H1 (cell line): ENCODE measurements around the gene CDK2. TPM values are rescaled to one million over a fixed set of nuclear protein-coding genes. Genes with fewer than 3 reads are reported as not detected.

Source experiments
- CTCF ChIA-PET: fragments of 300-600 bp; sonication (Branson Sonifier 250); formaldehyde crosslinking; loops from one replicate; lab custom pipeline; 2021; ENCODE audit not compliant: partially characterized antibody; lab: Charles Lee
- POLR2A ChIA-PET: fragments of 300-600 bp; sonication (Branson Sonifier 250); formaldehyde crosslinking; loops from one replicate; lab custom pipeline; 2021; ENCODE audit warnings: inconsistent platforms; ENCODE audit not compliant: partially characterized antibody; lab: Charles Lee
- DNase-seq, 2 experiments: peaks; one replicate each; pipeline versions ENCODE4 v3.0.0 to v3.0.0-alpha.2; 2010 to 2022; ENCODE audit warnings: low spot score in 2 of 2, low read depth in 1 of 2, mixed read lengths in 1 of 2
- FAIRE-seq: peaks from 2 replicates; lab custom pipeline; 2011; peaks lifted over from hg19 to GRCh38; lab: Jason Lieb, UNC
- H2AFZ ChIP-seq: 2 replicates; pipeline ENCODE4 v1.8.1; 2012; ENCODE audit warnings: low read length, inconsistent platforms
- H2AK5ac ChIP-seq: 2 replicates; pipeline ENCODE4 v1.6.1; 2013; ENCODE audit warnings: low read depth, low read length
- H2BK120ac ChIP-seq: replicated peaks from 2 replicates; pipeline ENCODE3; 2013; ENCODE audit warnings: low read depth, low read length, inconsistent platforms
- H2BK12ac ChIP-seq: 2 replicates; pipeline ENCODE4 v1.6.1; 2013; ENCODE audit warnings: low read depth, low read length
- H2BK15ac ChIP-seq: 2 replicates; pipeline ENCODE4 v1.6.1; 2013; ENCODE audit warnings: low read length
- H2BK20ac ChIP-seq: 2 replicates; pipeline ENCODE4 v1.6.1; 2013; ENCODE audit warnings: low read length
- H2BK5ac ChIP-seq: 2 replicates; pipeline ENCODE4 v1.6.1; 2013; ENCODE audit warnings: low read depth, low read length
- H3K14ac ChIP-seq: 2 replicates; pipeline ENCODE4 v1.6.1; 2013; ENCODE audit warnings: inconsistent platforms; ENCODE audit not compliant: insufficient read length
- H3K18ac ChIP-seq: 2 replicates; pipeline ENCODE4 v1.6.1; 2013; ENCODE audit warnings: low read length; ENCODE audit errors: extremely low read depth
- H3K23ac ChIP-seq: 2 replicates; pipeline ENCODE4 v1.6.1; 2013; ENCODE audit warnings: inconsistent platforms; ENCODE audit not compliant: insufficient read length
- H3K23me2 ChIP-seq: 2 replicates; pipeline ENCODE4 v1.6.1; 2013; ENCODE audit warnings: low read depth, low read length
- H3K27ac ChIP-seq: 2 replicates; pipeline ENCODE4 v1.6.1; 2011; ENCODE audit warnings: low read depth, low read length, inconsistent platforms
- H3K27me3 ChIP-seq, 4 experiments: replicated peaks in 1 of 4; 1 replicate in 1 of 4; 2 replicates in 3 of 4; pipeline versions ENCODE4 v1.6.1 to v1.8.1; 2011 to 2013; ENCODE audit warnings: low read length in 3 of 4, mild to moderate bottlenecking in 3 of 4, inconsistent platforms in 2 of 4, mixed read lengths in 2 of 4, moderate library complexity in 1 of 4; ENCODE audit not compliant: control insufficient read depth in 3 of 4, insufficient read depth in 3 of 4; ENCODE audit errors: extremely low read depth in 1 of 4
- H3K36me3 ChIP-seq, 4 experiments: 2 replicates each; pipeline versions ENCODE4 v1.6.1 to v1.8.1; 2011 to 2013; ENCODE audit warnings: mild to moderate bottlenecking in 4 of 4, low read length in 3 of 4, moderate library complexity in 2 of 4, control low read depth in 1 of 4, inconsistent platforms in 1 of 4; ENCODE audit not compliant: insufficient read depth in 4 of 4, control insufficient read depth in 2 of 4
- H3K4ac ChIP-seq: replicated peaks from 2 replicates; pipeline ENCODE3; 2013; ENCODE audit warnings: low read length, low read depth, mixed read lengths, inconsistent platforms; ENCODE audit not compliant: insufficient read length
- H3K4me1 ChIP-seq, 4 experiments: replicated peaks in 1 of 4; 1 replicate in 1 of 4; 2 replicates in 3 of 4; pipeline versions ENCODE4 v1.6.1 to v1.8.1; 2011 to 2013; ENCODE audit warnings: low read length in 3 of 4, inconsistent platforms in 2 of 4, mixed read lengths in 1 of 4; ENCODE audit not compliant: insufficient read depth in 4 of 4, control insufficient read depth in 3 of 4
- H3K4me2 ChIP-seq, 2 experiments: 2 replicates each; pipeline versions ENCODE4 v1.6.1 to v1.8.1; 2011 to 2013; ENCODE audit warnings: low read depth in 2 of 2, low read length in 2 of 2, control low read depth in 1 of 2, inconsistent platforms in 1 of 2, mild to moderate bottlenecking in 1 of 2; ENCODE audit not compliant: insufficient read depth in 1 of 2
- H3K4me3 ChIP-seq, 4 experiments: fragments of 200-600, 300-600 bp in 1 of 4; sonication (generic), shearing (Covaris generic), sonication (Bioruptor Twin) in 1 of 4; 2 replicates each; pipeline versions ENCODE4 v1.5.1 to v1.8.1; 2011 to 2016; ENCODE audit warnings: low read length in 4 of 4, low read depth in 3 of 4, control low read depth in 2 of 4, inconsistent platforms in 2 of 4, mild to moderate bottlenecking in 2 of 4, mixed read lengths in 1 of 4, moderate library complexity in 1 of 4; ENCODE audit not compliant: insufficient read depth in 2 of 4; ENCODE audit errors: extremely low read depth in 1 of 4
- H3K56ac ChIP-seq: replicated peaks from 2 replicates; pipeline ENCODE3; 2013; ENCODE audit warnings: low read depth, mild to moderate bottlenecking, mixed read lengths, low read length, inconsistent platforms; ENCODE audit not compliant: insufficient read length
- H3K79me1 ChIP-seq: 2 replicates; pipeline ENCODE4 v1.6.1; 2013; ENCODE audit warnings: low read depth, low read length, control low read depth
- H3K79me2 ChIP-seq, 2 experiments: 2 replicates each; pipeline versions ENCODE4 v1.6.1 to v1.8.1; 2012 to 2013; ENCODE audit warnings: low read length in 2 of 2, mild to moderate bottlenecking in 2 of 2, inconsistent platforms in 1 of 2; ENCODE audit not compliant: insufficient read depth in 2 of 2, control insufficient read depth in 1 of 2
- H3K9ac ChIP-seq, 4 experiments: replicated peaks in 1 of 4; 1 replicate in 1 of 4; 2 replicates in 3 of 4; pipeline versions ENCODE4 v1.6.1 to v1.8.1; 2011 to 2013; ENCODE audit warnings: low read depth in 3 of 4, low read length in 3 of 4, control low read depth in 2 of 4, mild to moderate bottlenecking in 2 of 4, moderate library complexity in 2 of 4, inconsistent platforms in 1 of 4; ENCODE audit errors: extremely low read depth in 1 of 4
- H3K9me3 ChIP-seq, 2 experiments: 2 replicates each; pipeline versions ENCODE4 v1.6.1 to v1.8.1; 2012 to 2013; ENCODE audit warnings: mild to moderate bottlenecking in 2 of 2, moderate library complexity in 2 of 2, control low read depth in 1 of 2, inconsistent platforms in 1 of 2, low read depth in 1 of 2, low read length in 1 of 2, mixed read lengths in 1 of 2; ENCODE audit not compliant: insufficient read depth in 2 of 2
- H4K20me1 ChIP-seq, 2 experiments: replicated peaks in 1 of 2; 2 replicates each; pipeline versions ENCODE3 to v1.8.1; 2011 to 2013; ENCODE audit warnings: inconsistent platforms in 2 of 2, low read length in 2 of 2, mild to moderate bottlenecking in 1 of 2; ENCODE audit not compliant: insufficient read depth in 2 of 2, control insufficient read depth in 1 of 2
- H4K5ac ChIP-seq: 2 replicates; pipeline ENCODE4 v1.6.1; 2013; ENCODE audit warnings: low read length, low read depth, mixed read lengths, inconsistent platforms; ENCODE audit not compliant: insufficient read length
- H4K8ac ChIP-seq: 2 replicates; pipeline ENCODE4 v1.8.0; 2013; ENCODE audit warnings: mild to moderate bottlenecking, moderate library complexity, low read length, inconsistent platforms; ENCODE audit not compliant: insufficient read depth; ENCODE audit errors: extremely low read depth
- H4K91ac ChIP-seq: replicated peaks from 2 replicates; pipeline ENCODE3; 2013; ENCODE audit warnings: low read length, mixed read lengths, inconsistent platforms; ENCODE audit not compliant: insufficient read length
- CTBP2 ChIP-seq: IDR thresholded peaks from 2 replicates; pipeline ENCODE4 v1.7.0; 2011; ENCODE audit warnings: borderline replicate concordance, mild to moderate bottlenecking, moderate library complexity, mixed read lengths, low read length; ENCODE audit not compliant: insufficient read depth, insufficient read length
- RAD21 ChIP-seq, 2 experiments: IDR thresholded peaks in 1 of 2; conservative IDR thresholded peaks in 1 of 2; 2 replicates each; pipeline ENCODE4 v1.6.1; 2011; ENCODE audit warnings: low read depth in 2 of 2, low read length in 2 of 2, improper control_type of control experiment in 1 of 2, inconsistent platforms in 1 of 2, mild to moderate bottlenecking in 1 of 2, moderate library complexity in 1 of 2
- RFX5 ChIP-seq: IDR thresholded peaks from 2 replicates; pipeline ENCODE4 v1.6.1; 2011; ENCODE audit warnings: low read depth, low read length, improper control_type of control experiment, borderline replicate concordance
- WGBS, 2 experiments: shearing (Covaris generic) in 1 of 2; methylation state at CpG; one replicate each; pipeline versions ENCODE4 v1.1.6 to v1.1.7; 2013 to 2015; ENCODE audit warnings: low lambda C conversion rate in 2 of 2, mixed read lengths in 2 of 2, inconsistent platforms in 1 of 2, low coverage in 1 of 2, missing lambda C conversion rate in 1 of 2; ENCODE audit not compliant: insufficient replicate concordance in 2 of 2, insufficient coverage in 1 of 2, insufficient read length in 1 of 2; ENCODE audit errors: extremely low coverage in 1 of 2, missing lambda C conversion rate in 1 of 2; 5-methylcytosine and 5-hydroxymethylcytosine counted together
- polyA plus RNA-seq, 7 experiments: library from polyadenylated mRNA; depleted of rRNA in 3 of 7; stranded (reverse) in 5 of 7; unstranded in 2 of 7; fragments of >200 nt in 5 of 7; fragments of 200-250 nt in 2 of 7; gene quantifications; 1 replicate in 5 of 7; 2 replicates in 1 of 7; 4 replicates in 1 of 7; pipeline versions ENCODE4 v1.2.1 to v1.2.3, GENCODE V29; 2011 to 2013; ENCODE audit warnings: missing spikeins in 2 of 7, mixed read lengths in 2 of 7
- total RNA-seq: library from RNA; stranded (reverse); fragmentation: NEBNext Ultra II Directional; extraction: Animal tissue kit (Norgen Biotek cat#: 25700); gene quantifications from 2 replicates; pipeline ENCODE4 v1.2.1, GENCODE V29; 2021

The CDK2 gene
- total and polyA plus RNA-seq, 2 of the 8 experiments (the other 6 are each of a cell fraction or from before 2014, with no cell fraction given): 39.4 to 42.5 TPM

DNA sequence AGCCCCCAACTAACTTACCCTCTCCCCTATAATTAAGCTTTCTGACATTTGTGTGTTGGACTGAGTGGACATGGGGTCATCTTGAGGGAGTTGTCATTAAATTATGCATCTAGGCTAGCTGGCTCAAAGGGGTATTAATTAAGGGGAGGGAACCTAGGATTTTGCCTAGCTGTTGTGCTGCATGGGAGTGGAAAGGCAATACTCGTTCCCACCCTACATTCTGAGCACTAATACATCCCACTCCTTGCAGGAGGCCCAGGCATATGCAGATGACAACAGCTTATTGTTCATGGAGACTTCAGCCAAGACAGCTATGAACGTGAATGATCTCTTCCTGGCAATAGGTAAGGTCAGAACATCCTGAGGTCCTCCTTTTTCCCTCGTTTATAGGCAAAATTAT lies 24.5 kb downstream of the CDK2 start:
- ChIA-PET POLR2A (interaction anchor here (1.1 to 2.2 kb wide), 5 partner anchors 9 to 88 kb away, joined by 3 to 16 read pairs (median 3); partner anchors contain the start of gene RAB5B), CTCF (interaction anchor here (0.7 to 13.5 kb wide), 7 partner anchors 9 to 1464 kb away, joined by 3 to 256 read pairs (median 3); partner anchors contain the start of gene IKZF4)
- Histone ChIP-seq H2BK20ac (no peak overlapping the region), H3K9me3 (no peaks in the 10 kb centered on the region), H3K23ac (no peak overlapping the region), H3K79me1 (no peaks in the 10 kb centered on the region), H3K18ac (no peak overlapping the region), H3K4me2 (no peak overlapping the region), H2BK120ac (no peak overlapping the region), H3K4me1 (no peaks in the 10 kb centered on the region), H3K27me3 (no peaks in the 10 kb centered on the region), H2AK5ac (no peak overlapping the region), H4K5ac (no peak overlapping the region), H3K79me2 (no peaks in the 10 kb centered on the region), H3K9ac (no peak overlapping the region), H2BK12ac (no peak overlapping the region), H4K20me1 (peaks cover 0 to 3% of the 10 kb centered on the region in 2 experiments), H3K4ac (no peak overlapping the region), H2BK15ac (no peak overlapping the region), H4K91ac (no peak overlapping the region), H3K27ac (no peak overlapping the region), H3K56ac (no peak overlapping the region), H4K8ac (no peak overlapping the region), H3K4me3 (no peak overlapping the region), H2BK5ac (no peak overlapping the region), H3K14ac (no peak overlapping the region), H3K23me2 (no peaks in the 10 kb centered on the region), H2AFZ (no peak overlapping the region), H3K36me3 (peaks cover 15 to 77% (median 50%) of the 10 kb centered on the region in 4 experiments)
- WGBS, 2 experiments: 85% methylated on average over 3 of the region's 3 CpGs; no CpG with 5 or more reads in 1 of the 2 experiments
- FAIRE-seq: no peak
- no peak for TF ChIP-seq RFX5
- TF ChIP-seq RAD21 (IDR thresholded peaks at IDR 0.05 in 1 of 2, conservative IDR thresholded peaks at IDR 0.05 in 1 of 2; ENCODE audit: low read depth in 2 of 2, low read length in 2 of 2): no peak
- no peak for TF ChIP-seq CTBP2
- TF ChIP-seq, all 59 proteins: peak for 0
- no peak for DNase-seq
